IPS DF 19.7 (cell line): ENCODE results near the gene MAML3.

Experiments used
- DNase-seq: peaks from one replicate; pipeline ENCODE4 v3.0.0-alpha.2; 2013; ENCODE audit warnings: low read depth, low spot score

MAML3 gene

DNA sequence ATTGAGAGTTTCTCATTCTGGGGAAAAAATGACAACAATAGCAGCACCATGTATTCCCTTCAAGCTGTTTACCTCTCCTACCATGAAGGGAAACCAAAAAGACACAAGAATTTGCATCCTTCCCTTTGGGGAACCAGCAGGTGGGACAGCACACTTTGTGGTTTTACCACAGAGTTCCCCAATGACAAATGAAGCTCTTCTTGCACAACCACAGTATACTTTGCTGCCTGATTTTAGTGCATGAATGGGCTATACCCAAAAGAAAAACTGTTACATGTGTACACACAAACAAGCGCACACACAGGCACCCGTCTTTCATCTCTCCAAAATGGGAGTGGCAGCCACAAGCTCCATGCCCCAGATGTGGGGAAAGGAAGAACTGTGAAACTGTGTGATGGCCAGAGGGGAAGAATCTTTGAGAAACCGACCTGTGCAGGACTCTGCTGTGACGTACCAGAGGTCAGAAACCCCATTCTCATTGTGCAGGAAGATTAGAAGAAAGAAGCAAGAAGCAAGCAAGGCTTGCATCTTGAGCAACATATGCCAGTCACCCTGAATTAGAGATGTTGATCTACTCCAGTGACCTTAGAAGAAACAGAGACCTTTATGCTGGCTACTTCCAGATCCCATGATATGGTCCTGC is 2.7 kb upstream of the MAML3 start:
- DNase-seq, result no peak

DNA sequence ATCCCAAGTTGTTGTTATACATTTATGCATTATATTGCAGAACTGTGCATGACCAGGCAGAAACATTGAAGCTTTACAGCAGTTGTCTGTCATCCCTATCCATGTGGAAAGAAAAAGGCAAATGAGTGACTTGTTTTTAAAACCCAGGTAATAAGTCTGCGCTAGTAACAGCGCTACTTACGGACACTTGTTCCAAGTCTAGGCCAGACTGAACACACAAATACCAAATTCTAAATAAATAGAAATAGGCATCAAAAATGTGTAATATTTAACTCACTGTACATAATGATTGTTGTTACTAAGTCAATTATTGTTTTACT is 548 bp upstream of the MAML3 start:
- DNase-seq, result no peak

DNA sequence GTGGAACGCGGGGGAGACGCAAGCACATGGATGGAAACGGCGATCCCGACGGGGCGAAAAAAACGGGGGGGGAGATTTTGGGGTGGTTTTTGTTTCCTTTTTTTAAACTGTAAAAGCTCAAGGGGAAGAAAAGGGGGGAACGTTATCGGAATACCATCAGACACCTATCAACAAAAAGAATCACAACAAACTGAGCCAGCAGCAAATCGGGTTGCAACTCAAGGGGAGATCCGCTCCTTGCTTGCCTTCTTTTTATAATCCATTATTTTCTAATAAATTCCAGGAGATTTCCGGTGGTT is 616 bp downstream of the MAML3 start:
- DNase-seq, result no peak

DNA sequence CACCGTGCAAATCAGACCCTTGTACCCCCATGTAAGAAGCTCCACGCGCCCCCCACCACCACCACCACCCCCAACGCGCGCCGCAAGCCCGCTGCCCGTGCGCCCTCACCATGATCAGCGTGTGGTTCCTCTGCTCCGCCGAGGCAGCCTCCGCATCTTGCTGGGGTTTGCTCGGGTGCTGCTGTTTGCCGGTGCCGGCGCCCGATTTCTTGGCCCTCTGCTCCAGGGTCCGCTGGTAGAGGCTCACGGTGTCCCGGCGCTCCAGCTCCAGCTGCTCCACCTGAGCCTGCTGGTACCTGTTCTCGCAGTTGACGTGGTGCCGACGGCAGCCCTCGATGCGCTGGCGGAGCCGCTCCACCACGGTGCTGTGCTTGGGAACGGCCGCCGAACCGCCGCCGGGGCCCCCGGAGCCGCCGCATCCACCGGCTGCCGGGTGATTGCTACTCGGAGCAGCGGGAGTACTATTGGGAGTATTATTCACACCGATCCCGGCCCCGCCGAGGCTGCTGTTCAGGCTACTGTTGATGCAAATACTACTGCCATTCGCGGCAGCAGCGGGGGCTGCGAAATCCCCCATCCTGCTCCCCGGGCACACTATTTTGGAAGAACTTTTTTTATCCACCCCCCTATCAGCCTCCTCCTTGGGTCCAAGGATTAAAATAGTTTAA is 1.1 kb downstream of the MAML3 start:
- no peak for DNase-seq

DNA sequence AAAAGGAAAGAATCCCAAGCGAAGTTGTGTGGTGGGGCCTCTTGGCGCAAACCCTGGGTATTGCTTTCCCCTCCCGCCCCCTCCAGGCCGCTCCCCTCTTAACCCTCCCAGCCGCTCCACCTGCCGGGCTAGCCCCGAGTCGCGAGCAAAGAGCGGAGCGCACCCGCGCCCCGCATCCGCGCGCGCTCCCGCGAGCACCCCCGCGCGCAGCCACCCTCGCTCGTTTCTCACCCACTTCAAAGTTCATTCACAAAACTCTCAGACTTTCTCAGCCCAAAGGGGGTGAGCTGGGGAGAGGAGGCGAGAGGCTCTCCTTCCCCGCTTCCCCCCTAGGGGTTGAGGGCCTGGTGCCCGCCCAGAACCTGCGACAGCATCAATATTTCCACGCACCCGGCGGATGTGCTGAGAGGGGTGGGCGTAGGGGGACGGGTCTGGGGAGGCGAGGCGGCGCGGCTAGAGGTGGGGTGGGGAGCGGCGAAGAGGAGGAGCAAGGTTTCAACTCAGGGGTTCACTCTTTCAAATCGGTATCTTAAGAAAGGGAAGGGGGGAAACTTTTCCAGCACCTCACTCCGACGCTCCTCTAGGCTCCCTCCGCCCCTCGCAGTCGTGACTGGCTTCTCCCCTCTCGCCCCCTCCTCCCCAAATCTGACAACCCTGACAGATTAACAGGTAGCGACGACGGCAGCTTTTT is 1.8 kb downstream of the MAML3 start:
- no peak for DNase-seq

DNA sequence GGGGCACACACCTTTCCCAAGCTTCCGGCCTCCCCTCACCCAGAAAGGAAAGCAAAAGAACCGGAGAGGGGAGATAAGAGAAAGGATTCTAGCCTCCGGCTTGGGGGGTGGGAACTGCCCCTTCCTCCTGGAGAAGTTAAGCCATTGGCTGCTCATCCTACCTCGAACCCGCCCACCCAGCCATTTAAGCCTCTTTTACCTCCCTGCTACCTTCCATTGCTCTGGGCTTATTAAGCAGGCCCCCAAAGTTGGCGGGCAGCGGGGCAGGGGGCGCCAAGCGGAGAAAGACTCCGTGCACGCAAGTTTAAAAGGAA is 2.3 kb downstream of the MAML3 start:
- DNase-seq, result peak; percentile 88

DNA sequence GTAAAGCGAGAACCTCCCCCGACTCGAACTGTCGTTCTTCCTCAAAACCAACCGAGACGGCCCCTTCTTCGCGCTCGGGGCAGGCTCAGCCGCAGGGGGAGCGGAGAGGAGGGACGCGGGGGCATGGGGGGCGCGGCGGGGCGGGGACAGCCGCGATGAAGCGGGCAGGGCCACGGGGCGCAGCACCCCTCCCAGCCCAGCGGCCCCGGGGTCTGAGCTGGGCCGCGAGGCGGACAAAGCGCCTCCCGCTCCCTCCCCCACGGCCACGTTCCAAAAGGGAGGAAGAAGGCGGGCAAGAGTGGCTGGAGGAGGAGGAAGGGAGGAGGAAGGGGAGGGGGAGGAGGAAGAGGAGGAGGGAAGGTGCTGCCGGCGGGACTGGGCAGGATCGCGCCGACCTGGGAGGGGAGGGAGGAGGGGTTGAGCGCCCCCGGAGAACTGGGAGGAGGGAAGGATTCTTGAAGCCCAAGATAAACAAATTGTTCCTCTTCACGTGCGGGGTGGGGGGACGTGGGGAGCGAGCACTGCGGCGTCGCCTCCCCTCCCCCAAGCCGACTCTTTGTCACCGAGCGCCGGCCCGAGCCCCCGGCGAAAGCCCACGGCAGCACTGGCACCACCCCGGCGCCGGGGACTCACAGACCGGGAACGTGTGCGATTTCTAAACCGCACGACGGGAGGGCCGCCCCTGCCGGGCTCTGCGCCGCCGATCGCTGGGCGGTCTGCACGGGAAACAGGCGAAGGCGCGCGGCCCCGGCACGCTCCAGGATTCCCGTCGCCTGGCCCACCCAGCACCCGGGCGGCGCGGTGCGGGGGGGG is 2.9 kb downstream of the MAML3 start:
- DNase-seq, result peak; percentile 83

DNA sequence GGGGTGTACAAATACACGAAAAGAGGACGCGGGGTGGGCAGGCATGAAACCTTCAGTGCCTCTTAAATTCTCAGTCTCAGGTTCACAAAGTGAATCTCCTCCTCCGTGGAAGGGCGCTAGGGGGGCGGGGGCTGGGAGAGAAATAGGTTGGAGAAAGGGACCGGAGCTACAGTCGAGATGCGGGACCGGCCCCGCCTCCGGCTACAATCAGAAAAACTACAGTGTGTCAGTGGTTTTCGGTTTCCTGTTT is 3.4 kb downstream of the MAML3 start:
- no peak for DNase-seq

DNA sequence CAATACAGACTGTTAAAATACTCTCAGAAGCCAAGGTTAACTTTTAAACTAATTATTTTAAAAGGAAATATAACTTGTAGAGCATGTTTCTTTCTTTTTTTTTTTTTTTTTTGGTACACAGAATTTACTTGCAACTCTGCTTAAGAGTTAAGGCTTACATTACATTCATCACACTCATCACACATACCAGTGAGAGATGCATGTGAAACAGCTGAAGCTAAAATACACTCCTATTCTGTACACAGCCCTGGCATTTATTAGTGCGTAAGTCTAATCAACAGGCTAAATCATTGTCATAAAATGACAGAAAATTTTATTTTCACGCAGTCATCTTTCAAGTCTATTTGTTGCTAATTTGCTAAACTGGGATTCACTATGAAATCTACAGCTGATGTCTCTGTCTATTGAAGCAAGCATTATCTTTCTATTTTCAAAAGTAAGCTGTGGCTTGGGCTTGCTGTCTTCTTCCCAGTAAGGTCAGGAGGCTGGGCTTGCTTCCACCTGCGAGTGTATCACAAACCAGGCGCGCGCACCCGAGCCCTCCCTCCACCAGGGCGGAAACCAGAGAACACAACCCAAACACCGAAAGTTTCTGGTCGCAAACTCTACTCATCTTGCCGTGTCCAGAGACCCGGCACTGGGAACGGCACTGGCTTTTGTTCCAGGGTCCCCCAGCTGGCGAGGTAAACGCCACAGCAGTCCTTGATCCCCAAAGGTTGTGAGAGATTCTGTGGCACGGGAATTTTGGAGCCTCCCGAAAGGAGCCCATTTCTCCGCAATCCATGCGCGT is 3.9 kb downstream of the MAML3 start:
- no peak for DNase-seq

DNA sequence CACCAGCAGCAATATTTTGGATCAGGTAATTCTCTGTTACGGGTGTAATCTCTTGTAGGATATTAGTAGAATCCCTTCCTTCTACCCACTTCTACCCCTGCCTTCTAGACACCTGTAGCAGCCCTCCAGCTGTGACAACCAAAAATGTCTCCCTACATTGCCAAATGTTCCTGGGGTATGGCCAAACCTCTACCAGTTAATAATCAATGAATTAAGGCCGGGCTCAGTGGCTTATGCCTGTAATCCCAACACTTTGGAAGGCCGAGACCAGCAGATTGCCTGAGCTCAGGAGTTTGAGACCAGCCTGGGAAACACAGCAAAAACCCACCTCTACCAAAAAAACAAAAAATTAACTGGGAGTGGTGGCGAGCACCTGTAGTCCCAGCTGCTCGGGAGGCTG is 9.9 kb downstream of the MAML3 start:
- no peak for DNase-seq

DNA sequence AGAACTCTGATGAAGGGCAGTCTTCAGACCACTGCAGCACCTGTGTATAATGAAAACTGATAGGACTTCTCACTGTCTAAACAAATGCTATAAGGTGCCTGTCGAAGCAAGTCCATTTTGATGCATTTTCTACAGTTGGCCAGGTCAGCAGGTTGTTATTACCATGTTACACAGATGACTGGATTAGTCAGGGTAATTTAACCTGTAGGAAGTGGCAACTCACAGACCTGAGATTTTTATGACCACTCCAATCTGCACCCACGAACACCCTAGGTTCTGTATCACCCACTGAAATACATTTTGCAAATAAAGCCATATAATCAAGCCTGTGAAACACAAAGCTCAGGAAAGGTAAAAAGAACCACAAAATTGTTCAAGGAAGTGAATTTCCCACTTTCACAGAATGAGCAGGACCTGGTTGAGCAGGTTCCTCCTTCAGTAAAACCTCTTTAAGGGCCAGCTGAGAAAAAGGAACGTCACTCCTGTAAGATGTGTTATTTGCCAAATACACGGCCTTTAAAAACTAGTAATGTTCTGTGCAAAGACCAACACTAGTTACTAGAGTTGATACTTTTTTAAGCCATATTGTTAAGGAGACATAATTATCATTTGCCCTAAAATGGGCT is 12.7 kb downstream of the MAML3 start:
- no peak for DNase-seq

DNA sequence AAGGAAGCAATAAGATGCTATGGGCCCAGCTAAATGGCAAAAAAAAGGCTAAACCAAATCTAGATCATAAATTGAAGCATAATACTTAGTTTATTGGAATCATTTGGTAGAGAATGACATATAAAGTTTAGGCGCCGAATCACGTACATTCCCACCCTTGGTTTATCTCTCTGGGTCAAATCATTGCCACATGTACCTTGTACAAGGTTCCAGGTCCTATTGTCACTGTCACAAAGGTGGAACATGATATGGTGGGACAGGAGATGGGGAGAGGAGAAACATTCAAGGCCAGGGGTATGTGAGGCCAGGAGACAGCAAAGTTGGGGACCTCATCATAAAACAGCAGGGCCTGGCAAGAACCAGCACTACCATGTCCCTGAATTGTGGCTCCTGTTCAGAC is 13.4 kb downstream of the MAML3 start:
- DNase-seq, result no peak

DNA sequence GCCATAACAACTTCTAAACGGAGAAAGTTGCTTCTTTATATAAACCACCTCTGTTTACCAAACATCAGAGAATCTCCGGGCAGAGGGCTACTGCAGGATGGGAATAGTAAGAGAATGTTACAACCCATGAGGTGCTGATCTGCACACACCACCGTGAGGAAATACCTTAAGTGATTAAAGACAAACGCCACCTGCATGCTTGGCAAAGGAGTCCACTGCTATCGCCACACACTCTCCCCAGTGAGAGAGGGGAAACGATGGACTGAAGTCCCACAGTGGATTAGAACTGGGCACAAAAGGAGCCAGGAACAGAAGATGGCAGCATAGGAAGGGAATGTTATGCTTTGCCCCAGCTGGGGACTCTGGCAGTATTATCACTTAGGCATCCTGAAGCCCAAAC is 15.6 kb downstream of the MAML3 start:
- no peak for DNase-seq

DNA sequence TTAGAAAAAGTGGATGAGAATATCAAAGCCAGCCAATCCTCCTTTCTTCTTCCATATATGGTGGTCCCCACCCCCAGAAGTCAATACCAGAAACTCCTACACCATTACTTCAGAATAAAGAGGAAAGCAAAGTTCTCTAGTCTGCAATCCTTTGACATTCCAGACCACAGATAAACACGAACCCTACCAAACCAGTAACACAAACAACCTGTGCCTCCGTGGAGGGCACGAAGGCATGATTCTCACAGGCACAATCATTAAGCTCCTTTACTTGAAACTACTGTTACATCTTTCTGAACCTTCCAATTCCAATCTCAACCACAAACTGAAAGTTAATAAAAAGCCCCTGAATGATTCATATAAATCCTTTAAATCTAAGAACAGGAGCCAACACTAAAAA is 16.3 kb downstream of the MAML3 start:
- DNase-seq, result no peak

DNA sequence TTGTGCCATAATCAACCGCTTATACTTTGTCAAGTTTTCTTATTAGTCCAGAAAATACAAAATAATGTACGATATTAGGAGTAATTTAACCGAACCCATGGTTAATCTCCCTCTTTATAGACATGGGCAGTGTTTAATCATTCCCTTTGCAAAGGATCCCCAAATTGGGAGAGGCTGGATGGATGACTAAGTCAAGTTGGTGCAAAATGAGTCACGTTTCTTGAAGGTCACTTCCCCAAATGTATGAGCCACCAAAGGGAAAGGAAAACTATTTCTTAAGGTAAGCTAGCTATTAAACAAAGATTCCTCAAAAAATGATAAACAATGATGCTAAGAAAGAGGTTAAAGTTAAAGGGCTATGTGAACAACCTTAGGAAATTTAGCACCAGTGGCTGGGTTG is 17.5 kb downstream of the MAML3 start:
- DNase-seq, result no peak

DNA sequence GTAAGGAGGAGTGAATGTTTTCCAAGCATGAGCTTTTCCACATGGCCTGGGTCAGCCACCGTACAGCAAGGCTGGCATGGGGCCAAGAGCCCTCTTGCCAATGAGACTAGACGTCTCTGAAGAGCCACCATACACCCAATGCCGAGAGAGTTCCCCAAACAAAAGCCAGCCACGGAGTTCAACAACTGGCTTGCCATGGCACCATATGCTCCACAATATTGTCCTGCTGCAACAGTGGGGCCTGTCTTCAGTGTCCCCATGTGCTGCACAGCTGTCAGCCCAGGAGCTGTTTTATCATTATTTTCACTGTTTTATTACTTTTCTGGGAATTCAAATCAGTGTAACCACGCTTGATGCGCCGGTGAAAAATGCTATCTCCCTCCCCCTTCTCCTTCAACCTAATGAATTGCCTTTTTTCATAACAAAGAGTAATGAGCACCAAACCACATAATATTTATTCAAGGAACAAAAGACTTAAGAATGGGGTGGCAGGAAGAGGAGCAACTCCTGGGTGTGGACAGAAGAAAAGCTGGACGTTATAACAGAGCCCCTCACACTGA is 18.4 kb downstream of the MAML3 start:
- no peak for DNase-seq

DNA sequence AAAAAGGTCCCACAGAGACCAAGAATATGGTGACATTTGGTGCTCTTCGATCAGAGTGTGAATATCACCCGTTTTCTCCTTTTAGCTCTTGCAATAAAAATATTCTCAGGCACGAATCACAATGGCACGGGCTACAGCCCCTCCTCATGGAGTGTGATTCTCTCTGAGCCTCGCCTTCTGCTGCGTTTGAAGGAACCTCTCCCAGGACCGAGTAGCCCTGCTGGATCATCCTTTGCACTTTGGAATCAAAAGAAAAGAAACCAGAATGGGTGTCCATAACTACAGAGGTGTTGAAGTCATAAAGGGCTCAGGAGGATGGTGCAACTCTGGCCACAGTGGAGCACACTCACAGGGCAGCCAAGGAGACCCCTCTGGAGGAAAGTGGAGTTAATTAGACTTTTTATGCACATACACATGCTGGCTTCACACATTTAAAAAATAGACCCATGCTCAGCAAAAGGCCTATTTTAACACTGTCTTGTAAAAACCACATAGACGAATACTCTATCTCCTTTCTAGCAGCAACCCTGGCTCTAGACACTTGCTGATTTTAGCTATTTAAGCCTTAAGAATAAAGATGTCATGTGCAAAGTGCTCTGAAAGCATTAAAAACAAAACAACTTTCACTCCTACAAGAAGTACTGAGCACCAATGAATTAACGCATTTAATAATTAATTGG is 19.1 kb downstream of the MAML3 start:
- no peak for DNase-seq

DNA sequence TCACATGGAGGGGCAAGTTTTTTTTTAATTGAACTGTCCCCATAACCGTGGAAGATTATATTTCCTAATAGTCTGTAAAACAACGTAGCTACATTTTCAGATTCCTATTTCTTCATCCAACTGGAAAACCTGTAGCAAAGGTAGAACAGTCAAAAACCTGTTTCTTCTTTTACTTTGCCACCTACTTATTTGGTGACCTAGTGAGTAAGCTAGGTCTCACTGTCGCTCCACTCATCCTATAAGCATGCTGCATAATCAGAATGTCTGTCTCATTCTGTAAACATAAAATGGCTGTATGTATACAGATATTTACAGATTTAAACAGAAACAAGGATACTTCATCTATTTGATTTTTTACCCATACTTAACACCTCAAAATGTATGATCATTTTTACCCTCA is 20.4 kb downstream of the MAML3 start:
- no peak for DNase-seq

DNA sequence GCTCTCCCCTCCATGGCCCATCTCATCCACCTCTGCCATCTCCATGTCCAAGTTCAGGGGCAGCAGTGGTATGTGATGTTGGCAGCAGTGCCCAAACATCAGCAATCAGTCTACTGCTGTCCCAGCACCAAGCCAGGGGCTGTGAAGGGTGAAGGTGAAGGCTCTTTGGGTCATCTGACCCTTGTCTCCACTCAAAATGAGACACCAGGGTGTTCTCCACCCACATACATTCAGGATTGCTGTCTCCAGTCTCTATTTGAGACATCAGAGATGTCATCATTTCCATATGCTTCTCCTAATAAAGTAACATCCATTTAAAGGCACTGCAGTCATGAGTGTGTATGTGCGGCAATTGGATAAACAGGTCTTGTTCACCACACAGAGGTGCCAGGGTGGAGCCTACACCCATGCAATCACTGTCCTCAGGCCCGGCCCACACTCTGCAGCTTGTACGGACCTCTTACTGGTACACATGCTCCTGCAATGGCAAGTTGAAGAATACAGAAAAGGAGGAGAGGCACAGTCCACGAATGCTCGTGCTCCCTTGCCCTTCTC is 22.2 kb downstream of the MAML3 start:
- DNase-seq, result no peak

DNA sequence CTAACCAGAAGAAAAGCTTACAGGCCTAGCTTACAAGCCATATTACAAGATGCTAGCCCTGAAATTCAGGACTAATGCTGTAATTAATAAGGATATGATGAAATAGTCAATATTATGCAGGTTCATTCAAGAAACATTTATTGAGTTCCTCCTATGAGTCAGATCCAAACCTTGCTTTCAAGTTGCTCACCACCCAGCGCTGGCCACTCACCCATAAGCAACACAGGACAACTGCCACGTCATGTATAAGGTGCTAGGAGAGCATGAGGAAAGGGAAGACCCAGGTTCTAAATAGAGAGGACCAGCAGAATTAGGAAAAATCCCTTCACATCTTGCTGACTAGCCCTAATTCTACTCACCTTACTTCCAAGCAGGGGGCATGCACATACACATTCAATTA is 23.3 kb downstream of the MAML3 start:
- no peak for DNase-seq

DNA sequence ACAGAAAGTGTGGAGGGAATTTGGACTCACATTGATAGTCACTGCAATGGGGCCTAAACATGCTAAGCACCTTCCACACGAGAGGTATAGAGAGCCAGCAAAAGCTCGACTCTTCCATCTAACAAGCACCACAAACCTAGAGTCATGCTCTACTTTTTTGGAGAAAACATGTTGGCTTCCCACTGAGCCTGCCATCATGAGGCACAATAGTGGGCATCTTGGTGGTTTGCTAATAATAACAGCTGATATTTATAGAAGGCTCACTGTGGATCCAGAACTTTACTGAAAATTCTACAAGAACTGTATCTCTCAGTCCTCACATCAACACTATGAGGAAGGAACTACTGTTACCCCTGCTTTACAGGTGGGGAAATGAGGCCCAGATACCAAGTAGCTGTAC is 26.6 kb downstream of the MAML3 start:
- DNase-seq, result no peak
